Erythroblast (primary cell): ENCODE data around the gene ITPKC.

Experiments
- GATA1 ChIP-seq: IDR thresholded peaks from 2 replicates; pipeline ENCODE4 v1.6.1; 2011; ENCODE audit warnings: low read depth, mild to moderate bottlenecking, control low read depth, low read length, moderate library complexity
- POLR2A ChIP-seq: IDR thresholded peaks from 2 replicates; pipeline ENCODE4 v1.6.1; 2011; ENCODE audit warnings: mild to moderate bottlenecking, low read length

GRCh38 chr19:40683437-40683836 lies 33.5 kb upstream of the ITPKC start:
- TF ChIP-seq POLR2A (no peak), GATA1 (no peak)
